ENCODE data around the gene WNT8A.

WNT8A gene

DNA sequence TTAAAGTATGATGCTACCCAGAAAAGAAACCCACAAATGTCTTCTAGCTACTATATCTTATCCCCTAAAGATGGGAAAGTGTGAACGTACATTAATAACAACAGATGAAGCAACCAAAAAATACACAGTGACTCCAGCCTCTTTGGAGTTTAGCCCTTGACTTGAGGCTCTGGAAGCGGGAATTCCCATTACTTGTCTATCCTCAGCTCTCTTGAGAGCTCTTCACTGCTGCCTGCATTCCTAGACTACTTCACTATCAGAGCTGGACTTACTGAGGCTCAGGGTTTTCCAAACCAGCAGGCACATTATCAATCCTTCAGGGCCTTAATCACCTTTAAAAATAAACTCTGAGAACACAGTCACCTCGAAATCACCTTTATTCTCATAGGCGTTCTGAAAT is 56.4 kb downstream of the WNT8A start:
- no peak for DNase-seq (ENCODE audit: low read depth in 2 of 2)

All from stimulated activated CD4-positive, alpha-beta T cell treated with anti-CD3 and anti-CD28 coated beads, Interleukin-15, amount 100 ng/mL, for 48 hours (primary cell).